HepG2 (cell line): Measurements from ENCODE around the gene ADCY9. TPM values are rescaled to one million over a fixed set of nuclear protein-coding genes. Genes with fewer than 3 reads are reported as not detected.

Experiments
- HDAC1 ChIP-seq: sonication (generic); formaldehyde crosslinking; IDR thresholded peaks from 2 replicates; pipeline ENCODE4 v1.5.1; 2020; ENCODE audit warnings: mild to moderate bottlenecking, missing genetic modification reagents
- HMG20B ChIP-seq: conservative IDR thresholded peaks from 2 replicates; pipeline ENCODE4 v1.6.1; 2016; ENCODE audit warnings: missing genetic modification reagents, missing compliant biosample characterization
- HNF4A ChIP-seq: sonication (generic); formaldehyde crosslinking; IDR thresholded peaks from 2 replicates; pipeline ENCODE4 v1.4.0; 2020; ENCODE audit warnings: missing genetic modification reagents
- HNRNPH1 ChIP-seq: fragments of 200-400 bp; formaldehyde crosslinking; optimal IDR thresholded peaks from 2 replicates; pipeline ENCODE3; 2017; ENCODE audit warnings: mild to moderate bottlenecking, low read depth, low read length
- NCOA1 ChIP-seq: sonication (generic); formaldehyde crosslinking; IDR thresholded peaks from 2 replicates; pipeline ENCODE4 v1.9.0; 2021; ENCODE audit warnings: missing genetic modification reagents
- RCOR2 ChIP-seq: IDR thresholded peaks from 2 replicates; pipeline ENCODE4 v1.6.1; 2016; ENCODE audit warnings: missing biosample characterization, missing genetic modification reagents
- SCMH1 ChIP-seq: sonication (generic); formaldehyde crosslinking; IDR thresholded peaks from 2 replicates; pipeline ENCODE4 v1.9.0; 2021; ENCODE audit warnings: missing genetic modification reagents, mild to moderate bottlenecking, borderline replicate concordance
- SOX13 ChIP-seq, 3 experiments: fragments of 450-650 bp in 1 of 3; sonication (generic) in 1 of 3; formaldehyde crosslinking in 1 of 3; IDR thresholded peaks in 2 of 3; conservative IDR thresholded peaks in 1 of 3; 2 replicates each; pipeline versions ENCODE4 v1.5.0 to v1.6.1; 2016 to 2020; ENCODE audit warnings: antibody characterized with exemption in 1 of 3, mild to moderate bottlenecking in 1 of 3, missing compliant biosample characterization in 1 of 3, missing genetic modification reagents in 1 of 3, moderate library complexity in 1 of 3
- SYNCRIP ChIP-seq: fragments of 200-400 bp; formaldehyde crosslinking; IDR thresholded peaks from 2 replicates; pipeline ENCODE4 v1.6.1; 2018; ENCODE audit warnings: mild to moderate bottlenecking, low read depth, low read length; ENCODE audit not compliant: insufficient read depth
- TBL1XR1 ChIP-seq: fragments of 150-350 bp; IDR thresholded peaks from 2 replicates; pipeline ENCODE4 v1.6.1; 2014; ENCODE audit warnings: borderline replicate concordance, low read length; ENCODE audit not compliant: partially characterized antibody
- ZFP37 ChIP-seq: sonication (generic); formaldehyde crosslinking; IDR thresholded peaks from 2 replicates; pipeline ENCODE4 v1.4.0; 2020; ENCODE audit warnings: missing genetic modification reagents, borderline replicate concordance
- ZNF234 ChIP-seq: sonication (generic); formaldehyde crosslinking; conservative IDR thresholded peaks from 2 replicates; pipeline ENCODE4 v1.5.1; 2020; ENCODE audit warnings: mild to moderate bottlenecking, missing genetic modification reagents
- ZNF296 ChIP-seq: sonication (generic); formaldehyde crosslinking; conservative IDR thresholded peaks from 2 replicates; pipeline ENCODE4 v1.5.0; 2020; ENCODE audit warnings: mild to moderate bottlenecking, missing genetic modification reagents
- ZNF496 ChIP-seq: sonication (generic); formaldehyde crosslinking; IDR thresholded peaks from 2 replicates; pipeline ENCODE4 v1.8.1; 2023; ENCODE audit warnings: mild to moderate bottlenecking, moderate library complexity, missing genetic modification reagents; ENCODE audit not compliant: insufficient replicate concordance
- ZNF674 ChIP-seq: sonication (generic); formaldehyde crosslinking; IDR thresholded peaks from 2 replicates; pipeline ENCODE4 v1.5.0; 2020; ENCODE audit warnings: low read depth, mild to moderate bottlenecking, missing genetic modification reagents
- ZNF878 ChIP-seq: sonication (generic); formaldehyde crosslinking; IDR thresholded peaks from 2 replicates; pipeline ENCODE4 v1.8.1; 2023; ENCODE audit warnings: mild to moderate bottlenecking, missing genetic modification reagents, moderate library complexity
- polyA plus RNA-seq, 8 experiments: library from polyadenylated mRNA; depleted of rRNA in 3 of 8; stranded (reverse) in 7 of 8; unstranded in 1 of 8; fragments of >200 nt; fragmentation: Illumina TruSeq in 4 of 8; extraction: Trizol in 4 of 8; gene quantifications; 2 replicates each; pipeline versions ENCODE4 v1.2.1 to v1.2.3, GENCODE V29; 2011 to 2016; ENCODE audit warnings: low read depth in 4 of 8, missing spikeins in 1 of 8, mixed read lengths in 1 of 8; ENCODE audit not compliant: insufficient read depth in 1 of 8
- total RNA-seq, 5 experiments: library from RNA; depleted of rRNA; stranded (reverse); fragments of >200 nt; fragmentation: Illumina TruSeq; extraction: Trizol; gene quantifications; 2 replicates each; pipeline ENCODE4 v1.2.3, GENCODE V29; 2016; ENCODE audit warnings: low read depth in 1 of 5
- TF ChIP-seq, protein P1 (sequence below): conservative IDR thresholded peaks from 2 replicates; pipeline ENCODE4 v1.6.1; 2018; ENCODE audit warnings: missing genetic modification reagents
- TF ChIP-seq, protein P2 (sequence below): sonication (generic); formaldehyde crosslinking; conservative IDR thresholded peaks from 2 replicates; pipeline ENCODE4 v1.8.0; 2022; ENCODE audit warnings: mild to moderate bottlenecking, moderate library complexity, missing genetic modification reagents
- TF ChIP-seq, protein P3 (sequence below): sonication (generic); formaldehyde crosslinking; IDR thresholded peaks from 2 replicates; pipeline ENCODE4 v1.4.0; 2020; ENCODE audit warnings: mild to moderate bottlenecking, missing genetic modification reagents
- TF ChIP-seq, protein P4 (sequence below): sonication (generic); formaldehyde crosslinking; IDR thresholded peaks from 2 replicates; pipeline ENCODE4 v1.9.0; 2021; ENCODE audit warnings: missing genetic modification reagents, mild to moderate bottlenecking, borderline replicate concordance
- TF ChIP-seq, protein P5 (sequence below): IDR thresholded peaks from 2 replicates; pipeline ENCODE4 v1.6.1; 2016; ENCODE audit warnings: missing compliant biosample characterization, missing genetic modification reagents, borderline replicate concordance

The ADCY9 gene
- total and polyA plus RNA-seq, 2 of the 13 experiments (the other 11 are each of a cell fraction or from before 2014, with no cell fraction given) = 11.2 to 13.9 TPM

DNA sequence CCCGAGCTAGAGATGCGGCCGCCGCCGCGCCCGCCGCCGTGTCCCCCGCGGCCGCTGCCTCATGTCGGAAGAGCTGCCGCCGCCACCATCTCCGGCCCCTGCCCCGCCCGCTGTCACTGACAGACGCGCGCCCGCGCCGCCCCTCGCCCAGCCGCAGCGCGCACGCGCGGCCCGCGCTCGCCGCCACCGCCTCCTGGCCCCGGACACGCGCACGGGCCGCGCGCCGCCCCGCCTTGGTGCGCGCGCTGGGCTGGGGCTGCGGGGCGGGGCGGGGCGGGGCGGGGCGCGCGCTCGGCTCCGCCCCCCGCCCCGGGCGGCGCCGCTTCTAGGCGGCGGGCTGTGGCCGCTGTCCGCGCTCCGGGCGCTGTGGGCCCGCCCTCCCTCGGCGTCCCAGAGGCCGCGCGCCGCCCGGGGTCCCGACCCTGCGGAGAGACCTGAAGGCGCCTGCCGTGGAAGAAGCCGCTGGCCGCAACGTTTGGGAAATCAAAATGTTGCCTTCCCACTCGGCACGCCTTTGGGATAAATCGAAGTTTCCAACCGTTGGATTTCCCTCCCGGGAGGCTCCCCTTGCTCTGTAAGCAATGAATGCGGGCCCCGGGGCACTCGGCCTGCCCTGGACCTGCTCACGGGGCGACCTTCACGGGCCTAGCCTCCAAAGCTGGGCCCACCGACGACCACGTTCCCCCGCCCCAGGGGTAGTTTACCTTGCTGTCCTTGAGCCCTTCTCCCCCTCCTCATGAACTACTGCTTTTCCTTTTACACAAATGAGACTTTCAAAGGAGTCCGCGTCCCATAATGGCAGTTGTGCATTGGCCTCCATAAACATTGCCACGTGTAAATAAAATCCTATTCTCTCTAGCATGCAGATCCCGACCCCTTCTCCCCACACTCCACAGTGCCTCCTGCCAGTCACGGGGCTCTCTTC is at the start of gene ADCY9 (continued):
- TF ChIP-seq ZNF234 (no peak), NCOA1 (CRISPR knock-in tag) (no peak), HNRNPH1 (no peak), HMG20B (CRISPR knock-in tag) (no peak), SOX13 (IDR thresholded peaks at IDR 0.05) (no peak), SOX13 (CRISPR knock-in tag; conservative IDR thresholded peaks at IDR 0.05 in 1 of 2, IDR thresholded peaks at IDR 0.05 in 1 of 2) (no peak), RCOR2 (CRISPR knock-in tag) (no peak), HNF4A (CRISPR knock-in tag) (no peak; the same call in 1 of the 2 replicates), ZNF496 (CRISPR knock-in tag) (no peak), SCMH1 (CRISPR knock-in tag) (no peak), ZNF296 (CRISPR knock-in tag) (no peak), ZNF878 (no peak), SYNCRIP (no peak), ZFP37 (no peak), TBL1XR1 (no peak), HDAC1 (CRISPR knock-in tag) (peak; percentile 40; the same call in 1 of the 2 replicates), ZNF674 (CRISPR knock-in tag) (no peak)
- TF ChIP-seq, protein P1, sequence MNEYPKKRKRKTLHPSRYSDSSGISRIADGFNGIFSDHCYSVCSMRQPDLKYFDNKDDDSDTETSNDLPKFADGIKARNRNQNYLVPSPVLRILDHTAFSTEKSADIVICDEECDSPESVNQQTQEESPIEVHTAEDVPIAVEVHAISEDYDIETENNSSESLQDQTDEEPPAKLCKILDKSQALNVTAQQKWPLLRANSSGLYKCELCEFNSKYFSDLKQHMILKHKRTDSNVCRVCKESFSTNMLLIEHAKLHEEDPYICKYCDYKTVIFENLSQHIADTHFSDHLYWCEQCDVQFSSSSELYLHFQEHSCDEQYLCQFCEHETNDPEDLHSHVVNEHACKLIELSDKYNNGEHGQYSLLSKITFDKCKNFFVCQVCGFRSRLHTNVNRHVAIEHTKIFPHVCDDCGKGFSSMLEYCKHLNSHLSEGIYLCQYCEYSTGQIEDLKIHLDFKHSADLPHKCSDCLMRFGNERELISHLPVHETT (CRISPR knock-in tag) = no peak
- TF ChIP-seq, protein P2, sequence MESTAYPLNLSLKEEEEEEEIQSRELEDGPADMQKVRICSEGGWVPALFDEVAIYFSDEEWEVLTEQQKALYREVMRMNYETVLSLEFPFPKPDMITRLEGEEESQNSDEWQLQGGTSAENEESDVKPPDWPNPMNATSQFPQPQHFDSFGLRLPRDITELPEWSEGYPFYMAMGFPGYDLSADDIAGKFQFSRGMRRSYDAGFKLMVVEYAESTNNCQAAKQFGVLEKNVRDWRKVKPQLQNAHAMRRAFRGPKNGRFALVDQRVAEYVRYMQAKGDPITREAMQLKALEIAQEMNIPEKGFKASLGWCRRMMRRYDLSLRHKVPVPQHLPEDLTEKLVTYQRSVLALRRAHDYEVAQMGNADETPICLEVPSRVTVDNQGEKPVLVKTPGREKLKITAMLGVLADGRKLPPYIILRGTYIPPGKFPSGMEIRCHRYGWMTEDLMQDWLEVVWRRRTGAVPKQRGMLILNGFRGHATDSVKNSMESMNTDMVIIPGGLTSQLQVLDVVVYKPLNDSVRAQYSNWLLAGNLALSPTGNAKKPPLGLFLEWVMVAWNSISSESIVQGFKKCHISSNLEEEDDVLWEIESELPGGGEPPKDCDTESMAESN (CRISPR knock-in tag) = no peak
- TF ChIP-seq, protein P3, sequence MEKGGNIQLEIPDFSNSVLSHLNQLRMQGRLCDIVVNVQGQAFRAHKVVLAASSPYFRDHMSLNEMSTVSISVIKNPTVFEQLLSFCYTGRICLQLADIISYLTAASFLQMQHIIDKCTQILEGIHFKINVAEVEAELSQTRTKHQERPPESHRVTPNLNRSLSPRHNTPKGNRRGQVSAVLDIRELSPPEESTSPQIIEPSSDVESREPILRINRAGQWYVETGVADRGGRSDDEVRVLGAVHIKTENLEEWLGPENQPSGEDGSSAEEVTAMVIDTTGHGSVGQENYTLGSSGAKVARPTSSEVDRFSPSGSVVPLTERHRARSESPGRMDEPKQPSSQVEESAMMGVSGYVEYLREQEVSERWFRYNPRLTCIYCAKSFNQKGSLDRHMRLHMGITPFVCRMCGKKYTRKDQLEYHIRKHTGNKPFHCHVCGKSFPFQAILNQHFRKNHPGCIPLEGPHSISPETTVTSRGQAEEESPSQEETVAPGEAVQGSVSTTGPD (CRISPR knock-in tag) = 0 out of 2 replicates have a peak, but pooled peaks have one; percentile 34
- TF ChIP-seq, protein P4, sequence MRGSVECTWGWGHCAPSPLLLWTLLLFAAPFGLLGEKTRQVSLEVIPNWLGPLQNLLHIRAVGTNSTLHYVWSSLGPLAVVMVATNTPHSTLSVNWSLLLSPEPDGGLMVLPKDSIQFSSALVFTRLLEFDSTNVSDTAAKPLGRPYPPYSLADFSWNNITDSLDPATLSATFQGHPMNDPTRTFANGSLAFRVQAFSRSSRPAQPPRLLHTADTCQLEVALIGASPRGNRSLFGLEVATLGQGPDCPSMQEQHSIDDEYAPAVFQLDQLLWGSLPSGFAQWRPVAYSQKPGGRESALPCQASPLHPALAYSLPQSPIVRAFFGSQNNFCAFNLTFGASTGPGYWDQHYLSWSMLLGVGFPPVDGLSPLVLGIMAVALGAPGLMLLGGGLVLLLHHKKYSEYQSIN = no peak
- TF ChIP-seq, protein P5, sequence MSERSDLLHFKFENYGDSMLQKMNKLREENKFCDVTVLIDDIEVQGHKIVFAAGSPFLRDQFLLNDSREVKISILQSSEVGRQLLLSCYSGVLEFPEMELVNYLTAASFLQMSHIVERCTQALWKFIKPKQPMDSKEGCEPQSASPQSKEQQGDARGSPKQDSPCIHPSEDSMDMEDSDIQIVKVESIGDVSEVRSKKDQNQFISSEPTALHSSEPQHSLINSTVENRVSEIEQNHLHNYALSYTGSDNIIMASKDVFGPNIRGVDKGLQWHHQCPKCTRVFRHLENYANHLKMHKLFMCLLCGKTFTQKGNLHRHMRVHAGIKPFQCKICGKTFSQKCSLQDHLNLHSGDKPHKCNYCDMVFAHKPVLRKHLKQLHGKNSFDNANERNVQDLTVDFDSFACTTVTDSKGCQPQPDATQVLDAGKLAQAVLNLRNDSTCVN (CRISPR knock-in tag) = no peak
